ENCODE data around the gene PTPRF. TPM values are rescaled to one million over a fixed set of nuclear protein-coding genes. Genes with fewer than 3 reads are reported as not detected.

Gene PTPRF
- total RNA-seq, 3 donors from 2014 or later, result 0.86 to 0.95 (median 0.92) TPM

DNA sequence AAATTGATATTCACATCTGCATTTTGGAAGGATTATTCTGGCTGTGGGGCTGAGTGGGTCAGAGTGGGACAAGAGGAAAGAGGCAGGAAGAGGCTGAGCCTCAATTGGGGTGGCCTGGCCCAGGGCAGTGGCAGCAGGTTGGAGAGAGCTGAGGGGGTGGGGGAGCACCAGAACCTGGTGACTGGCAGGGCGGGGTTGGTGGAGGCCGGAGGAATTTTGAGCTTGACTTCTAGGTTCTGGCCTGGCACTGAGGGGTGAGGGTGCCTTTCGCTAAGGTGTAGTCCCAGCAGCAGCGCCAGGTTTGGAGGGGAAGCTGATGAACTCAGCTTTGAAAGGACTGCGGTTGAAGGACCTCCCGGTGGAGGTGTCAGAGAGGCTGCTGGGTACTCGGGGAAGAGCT, 85.7 kb downstream of the PTPRF start:
- no peak overlapping the region for H3K4me3 Mint-ChIP-seq
- ATAC-seq, result no peak
- no peaks in the 10 kb centered on the region for H3K4me1 Mint-ChIP-seq (ENCODE audit: low read depth)
- DNase-seq, result no peak
- H3K36me3 Mint-ChIP-seq (ENCODE audit: insufficient read depth), result no peaks in the 10 kb centered on the region
- no peaks in the 10 kb centered on the region for H3K9me3 Mint-ChIP-seq
- peaks cover 2% of the 10 kb centered on the region for H3K27me3 Mint-ChIP-seq (ENCODE audit: low read depth)

DNA sequence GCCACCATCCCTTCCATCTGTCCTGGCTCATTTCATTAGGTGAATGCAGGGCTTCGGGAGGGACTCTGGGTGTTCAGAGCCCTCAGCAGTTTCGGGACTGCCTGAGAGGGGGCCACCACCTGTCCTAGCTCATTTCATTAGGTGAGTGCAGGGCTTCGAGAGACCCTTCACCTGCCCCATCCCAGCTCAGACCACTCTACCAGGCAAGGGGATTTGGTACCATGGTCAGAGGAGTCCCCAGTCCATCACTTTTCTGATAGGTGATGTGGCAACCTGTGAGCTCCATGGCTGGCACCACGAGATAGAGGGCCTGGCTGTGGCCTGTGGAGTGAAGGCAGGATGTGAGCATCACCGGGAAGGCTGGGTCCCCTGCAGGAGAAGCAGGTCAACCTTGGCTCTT, 86.3 kb downstream of the PTPRF start:
- Mint-ChIP-seq H3K4me1 (ENCODE audit: low read depth) (no peaks in the 10 kb centered on the region), H3K36me3 (ENCODE audit: insufficient read depth) (no peaks in the 10 kb centered on the region), H3K4me3 (no peak overlapping the region), H3K9me3 (no peaks in the 10 kb centered on the region), H3K27me3 (ENCODE audit: low read depth) (peaks cover 2% of the 10 kb centered on the region)
- DNase-seq (no peak), ATAC-seq (no peak)

DNA sequence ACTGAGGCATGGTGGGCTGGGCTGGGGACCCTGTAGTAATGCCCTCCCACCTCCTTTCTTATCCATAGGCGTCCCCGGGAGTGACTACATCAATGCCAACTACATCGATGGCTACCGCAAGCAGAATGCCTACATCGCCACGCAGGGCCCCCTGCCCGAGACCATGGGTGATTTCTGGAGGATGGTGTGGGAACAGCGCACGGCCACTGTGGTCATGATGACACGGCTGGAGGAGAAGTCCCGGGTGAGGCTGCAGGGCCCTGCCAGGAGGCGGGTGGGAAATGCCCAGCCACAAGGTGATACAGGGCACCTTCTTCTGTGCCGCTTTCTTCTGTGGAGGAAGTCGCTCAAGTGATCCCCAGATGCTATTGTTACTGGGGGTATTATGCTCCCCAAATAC, 87.0 kb downstream of the PTPRF start:
- no peaks in the 10 kb centered on the region for H3K9me3 Mint-ChIP-seq
- peaks cover 2% of the 10 kb centered on the region for H3K27me3 Mint-ChIP-seq (ENCODE audit: low read depth)
- H3K4me1 Mint-ChIP-seq (ENCODE audit: low read depth), result no peaks in the 10 kb centered on the region
- no peaks in the 10 kb centered on the region for H3K36me3 Mint-ChIP-seq (ENCODE audit: insufficient read depth)
- no peak for ATAC-seq
- H3K4me3 Mint-ChIP-seq, result no peak overlapping the region
- no peak for DNase-seq

DNA sequence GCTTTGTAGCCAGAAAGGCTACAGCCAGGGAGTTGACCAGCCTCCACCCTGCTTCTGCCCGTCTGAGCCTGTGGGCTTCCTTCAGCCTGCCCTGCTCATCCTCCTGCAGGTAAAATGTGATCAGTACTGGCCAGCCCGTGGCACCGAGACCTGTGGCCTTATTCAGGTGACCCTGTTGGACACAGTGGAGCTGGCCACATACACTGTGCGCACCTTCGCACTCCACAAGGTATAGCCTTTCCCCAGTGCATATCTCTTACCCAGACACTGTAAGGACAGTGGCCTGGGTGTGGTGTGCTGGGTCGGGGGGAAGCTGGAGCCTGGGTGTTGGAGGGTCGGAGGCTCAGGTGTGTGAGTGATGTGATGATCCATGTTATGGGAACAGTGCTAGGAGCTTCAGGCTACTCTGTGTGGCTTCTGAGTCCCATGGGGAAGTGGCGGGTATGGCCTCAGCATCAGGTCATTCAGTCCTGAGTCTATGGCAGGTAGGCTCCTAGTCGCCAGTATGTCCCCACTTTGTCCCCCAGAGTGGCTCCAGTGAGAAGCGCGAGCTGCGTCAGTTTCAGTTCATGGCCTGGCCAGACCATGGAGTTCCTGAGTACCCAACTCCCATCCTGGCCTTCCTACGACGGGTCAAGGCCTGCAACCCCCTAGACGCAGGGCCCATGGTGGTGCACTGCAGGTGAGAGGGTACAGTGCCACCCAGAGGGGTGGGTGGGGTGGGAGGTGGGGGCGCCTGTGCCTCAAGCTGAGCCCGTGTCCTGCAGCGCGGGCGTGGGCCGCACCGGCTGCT, 88.0 kb downstream of the PTPRF start:
- Mint-ChIP-seq H3K36me3 (ENCODE audit: insufficient read depth) (no peaks in the 10 kb centered on the region), H3K4me1 (ENCODE audit: low read depth) (no peaks in the 10 kb centered on the region), H3K9me3 (no peaks in the 10 kb centered on the region), H3K27me3 (ENCODE audit: low read depth) (peaks cover 2% of the 10 kb centered on the region), H3K4me3 (no peak overlapping the region)
- ATAC-seq (no peak), DNase-seq (no peak)

DNA sequence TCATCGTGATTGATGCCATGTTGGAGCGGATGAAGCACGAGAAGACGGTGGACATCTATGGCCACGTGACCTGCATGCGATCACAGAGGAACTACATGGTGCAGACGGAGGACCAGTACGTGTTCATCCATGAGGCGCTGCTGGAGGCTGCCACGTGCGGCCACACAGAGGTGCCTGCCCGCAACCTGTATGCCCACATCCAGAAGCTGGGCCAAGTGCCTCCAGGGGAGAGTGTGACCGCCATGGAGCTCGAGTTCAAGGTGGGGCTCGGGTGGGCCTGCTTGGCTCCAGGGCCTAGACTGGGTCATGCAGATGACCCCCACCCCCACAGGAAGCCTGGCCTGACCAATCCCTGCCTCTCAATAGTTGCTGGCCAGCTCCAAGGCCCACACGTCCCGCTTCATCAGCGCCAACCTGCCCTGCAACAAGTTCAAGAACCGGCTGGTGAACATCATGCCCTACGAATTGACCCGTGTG, 88.7 kb downstream of the PTPRF start:
- peaks cover 2% of the 10 kb centered on the region for H3K27me3 Mint-ChIP-seq (ENCODE audit: low read depth)
- H3K4me1 Mint-ChIP-seq (ENCODE audit: low read depth), result no peaks in the 10 kb centered on the region
- H3K9me3 Mint-ChIP-seq, result no peaks in the 10 kb centered on the region
- ATAC-seq (no peak), DNase-seq (no peak)
- no peak overlapping the region for H3K4me3 Mint-ChIP-seq
- no peaks in the 10 kb centered on the region for H3K36me3 Mint-ChIP-seq (ENCODE audit: insufficient read depth)

DNA sequence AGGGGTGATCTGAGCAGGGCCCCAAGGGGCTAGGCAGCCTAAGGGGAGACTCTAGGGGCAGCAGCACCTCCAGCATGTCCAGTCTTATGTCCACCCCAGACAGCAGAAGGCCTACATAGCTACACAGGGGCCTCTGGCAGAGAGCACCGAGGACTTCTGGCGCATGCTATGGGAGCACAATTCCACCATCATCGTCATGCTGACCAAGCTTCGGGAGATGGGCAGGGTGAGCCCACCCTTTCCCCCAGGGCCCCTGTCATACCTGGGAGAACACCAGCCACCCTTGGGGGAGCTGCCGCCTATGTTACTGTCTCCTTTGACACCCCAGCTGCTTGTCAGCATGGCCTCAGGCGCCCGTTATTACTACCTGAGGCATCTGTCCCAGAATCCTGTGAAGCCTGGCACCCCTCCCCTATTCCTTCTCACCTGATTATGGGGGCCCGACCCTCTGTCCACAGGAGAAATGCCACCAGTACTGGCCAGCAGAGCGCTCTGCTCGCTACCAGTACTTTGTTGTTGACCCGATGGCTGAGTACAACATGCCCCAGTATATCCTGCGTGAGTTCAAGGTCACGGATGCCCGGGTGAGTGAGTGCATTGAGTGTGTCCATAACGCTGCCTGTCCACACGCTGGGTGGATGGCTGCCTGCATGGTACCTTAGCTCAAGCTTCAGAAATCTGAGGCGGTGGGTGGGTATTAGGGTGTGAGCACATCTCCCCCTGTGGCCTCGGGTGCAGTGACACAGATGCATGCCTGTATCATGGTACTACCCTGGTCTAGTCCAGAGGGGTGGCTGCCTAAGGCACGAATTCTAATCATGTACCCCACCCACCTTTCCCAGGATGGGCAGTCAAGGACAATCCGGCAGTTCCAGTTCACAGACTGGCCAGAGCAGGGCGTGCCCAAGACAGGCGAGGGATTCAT, 89.6 kb downstream of the PTPRF start:
- Mint-ChIP-seq H3K4me1 (ENCODE audit: low read depth) (no peaks in the 10 kb centered on the region), H3K27me3 (ENCODE audit: low read depth) (peaks cover 2% of the 10 kb centered on the region), H3K36me3 (ENCODE audit: insufficient read depth) (no peaks in the 10 kb centered on the region), H3K9me3 (no peaks in the 10 kb centered on the region), H3K4me3 (no peak overlapping the region)
- DNase-seq (no peak), ATAC-seq (no peak)

DNA sequence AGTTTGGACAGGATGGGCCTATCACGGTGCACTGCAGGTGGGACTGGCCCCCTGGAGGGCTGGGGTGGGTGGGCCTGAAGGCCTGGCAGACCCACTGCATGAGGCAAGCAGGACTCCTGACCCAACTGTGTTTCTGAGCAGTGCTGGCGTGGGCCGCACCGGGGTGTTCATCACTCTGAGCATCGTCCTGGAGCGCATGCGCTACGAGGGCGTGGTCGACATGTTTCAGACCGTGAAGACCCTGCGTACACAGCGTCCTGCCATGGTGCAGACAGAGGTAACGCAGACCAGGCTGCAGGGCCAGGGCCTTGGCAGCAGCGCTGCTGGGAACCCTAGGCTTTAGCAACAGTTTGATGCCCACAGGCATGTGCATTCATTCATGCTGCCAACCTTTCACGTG, 90.3 kb downstream of the PTPRF start:
- DNase-seq (no peak), ATAC-seq (no peak)
- Mint-ChIP-seq H3K4me1 (ENCODE audit: low read depth) (no peaks in the 10 kb centered on the region), H3K36me3 (ENCODE audit: insufficient read depth) (no peaks in the 10 kb centered on the region), H3K27me3 (ENCODE audit: low read depth) (peaks cover 2% of the 10 kb centered on the region), H3K4me3 (no peak overlapping the region), H3K9me3 (no peaks in the 10 kb centered on the region)

DNA sequence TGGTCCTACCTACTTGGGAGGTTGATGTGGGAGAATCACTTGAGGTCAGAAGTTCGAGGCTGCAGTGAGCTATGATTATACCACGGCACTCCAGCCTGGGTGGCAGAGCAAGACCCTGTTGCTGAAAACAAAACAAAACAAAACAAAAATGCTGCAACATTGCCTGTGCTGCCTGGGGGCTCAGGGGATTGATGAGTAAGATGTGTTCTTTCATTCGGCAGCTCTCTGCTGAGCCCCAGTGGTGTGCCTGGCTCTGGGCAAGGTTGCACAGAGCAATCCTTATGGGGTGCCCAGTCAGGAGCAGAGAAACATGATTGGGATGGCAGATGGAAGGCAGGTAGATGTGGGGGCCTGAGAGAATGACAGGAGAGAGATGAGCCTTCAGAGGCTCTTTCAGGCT, 90.7 kb downstream of the PTPRF start:
- ATAC-seq (no peak), DNase-seq (no peak)
- no peaks in the 10 kb centered on the region for H3K4me1 Mint-ChIP-seq (ENCODE audit: low read depth)

DNA sequence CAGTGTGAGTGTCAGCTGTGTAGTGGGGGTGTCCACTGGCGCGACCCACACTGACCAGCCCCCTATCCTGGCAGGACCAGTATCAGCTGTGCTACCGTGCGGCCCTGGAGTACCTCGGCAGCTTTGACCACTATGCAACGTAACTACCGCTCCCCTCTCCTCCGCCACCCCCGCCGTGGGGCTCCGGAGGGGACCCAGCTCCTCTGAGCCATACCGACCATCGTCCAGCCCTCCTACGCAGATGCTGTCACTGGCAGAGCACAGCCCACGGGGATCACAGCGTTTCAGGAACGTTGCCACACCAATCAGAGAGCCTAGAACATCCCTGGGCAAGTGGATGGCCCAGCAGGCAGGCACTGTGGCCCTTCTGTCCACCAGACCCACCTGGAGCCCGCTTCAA, 91.2 kb downstream of the PTPRF start:
- Mint-ChIP-seq H3K9me3 (no peaks in the 10 kb centered on the region), H3K4me1 (ENCODE audit: low read depth) (no peaks in the 10 kb centered on the region), H3K27me3 (ENCODE audit: low read depth) (no peaks in the 10 kb centered on the region), H3K4me3 (no peak overlapping the region), H3K36me3 (ENCODE audit: insufficient read depth) (no peaks in the 10 kb centered on the region)
- no peak for DNase-seq
- ATAC-seq, result no peak

More for the DNA sequence above, 90.7 kb downstream of the PTPRF start:
- no peaks in the 10 kb centered on the region for H3K27me3 Mint-ChIP-seq (ENCODE audit: low read depth)
- H3K9me3 Mint-ChIP-seq, result no peaks in the 10 kb centered on the region
- H3K36me3 Mint-ChIP-seq (ENCODE audit: insufficient read depth), result no peaks in the 10 kb centered on the region
- H3K4me3 Mint-ChIP-seq, result no peak overlapping the region

GRCh38 chr1:43622471-43622870, 91.8 kb downstream of the PTPRF start:
- Mint-ChIP-seq H3K36me3 (ENCODE audit: insufficient read depth) (no peaks in the 10 kb centered on the region), H3K4me1 (ENCODE audit: low read depth) (no peaks in the 10 kb centered on the region), H3K4me3 (no peak overlapping the region), H3K9me3 (no peaks in the 10 kb centered on the region), H3K27me3 (ENCODE audit: low read depth) (no peaks in the 10 kb centered on the region)
- DNase-seq, result no peak
- no peak for ATAC-seq

DNA sequence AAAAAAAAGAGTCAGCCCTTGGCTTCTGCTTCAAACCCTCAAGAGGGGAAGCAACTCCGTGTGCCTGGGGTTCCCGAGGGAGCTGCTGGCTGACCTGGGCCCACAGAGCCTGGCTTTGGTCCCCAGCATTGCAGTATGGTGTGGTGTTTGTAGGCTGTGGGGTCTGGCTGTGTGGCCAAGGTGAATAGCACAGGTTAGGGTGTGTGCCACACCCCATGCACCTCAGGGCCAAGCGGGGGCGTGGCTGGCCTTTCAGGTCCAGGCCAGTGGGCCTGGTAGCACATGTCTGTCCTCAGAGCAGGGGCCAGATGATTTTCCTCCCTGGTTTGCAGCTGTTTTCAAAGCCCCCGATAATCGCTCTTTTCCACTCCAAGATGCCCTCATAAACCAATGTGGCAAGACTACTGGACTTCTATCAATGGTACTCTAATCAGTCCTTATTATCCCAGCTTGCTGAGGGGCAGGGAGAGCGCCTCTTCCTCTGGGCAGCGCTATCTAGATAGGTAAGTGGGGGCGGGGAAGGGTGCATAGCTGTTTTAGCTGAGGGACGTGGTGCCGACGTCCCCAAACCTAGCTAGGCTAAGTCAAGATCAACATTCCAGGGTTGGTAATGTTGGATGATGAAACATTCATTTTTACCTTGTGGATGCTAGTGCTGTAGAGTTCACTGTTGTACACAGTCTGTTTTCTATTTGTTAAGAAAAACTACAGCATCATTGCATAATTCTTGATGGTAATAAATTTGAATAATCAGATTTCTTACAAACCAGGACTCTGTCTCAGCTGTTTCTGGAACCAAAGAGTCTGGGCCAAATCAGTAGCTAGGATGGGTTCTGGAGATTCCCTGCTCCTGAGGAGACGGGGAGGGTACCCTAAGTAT, 92.5 kb downstream of the PTPRF start:
- no peak for ATAC-seq
- no peaks in the 10 kb centered on the region for H3K36me3 Mint-ChIP-seq (ENCODE audit: insufficient read depth)

DNA sequence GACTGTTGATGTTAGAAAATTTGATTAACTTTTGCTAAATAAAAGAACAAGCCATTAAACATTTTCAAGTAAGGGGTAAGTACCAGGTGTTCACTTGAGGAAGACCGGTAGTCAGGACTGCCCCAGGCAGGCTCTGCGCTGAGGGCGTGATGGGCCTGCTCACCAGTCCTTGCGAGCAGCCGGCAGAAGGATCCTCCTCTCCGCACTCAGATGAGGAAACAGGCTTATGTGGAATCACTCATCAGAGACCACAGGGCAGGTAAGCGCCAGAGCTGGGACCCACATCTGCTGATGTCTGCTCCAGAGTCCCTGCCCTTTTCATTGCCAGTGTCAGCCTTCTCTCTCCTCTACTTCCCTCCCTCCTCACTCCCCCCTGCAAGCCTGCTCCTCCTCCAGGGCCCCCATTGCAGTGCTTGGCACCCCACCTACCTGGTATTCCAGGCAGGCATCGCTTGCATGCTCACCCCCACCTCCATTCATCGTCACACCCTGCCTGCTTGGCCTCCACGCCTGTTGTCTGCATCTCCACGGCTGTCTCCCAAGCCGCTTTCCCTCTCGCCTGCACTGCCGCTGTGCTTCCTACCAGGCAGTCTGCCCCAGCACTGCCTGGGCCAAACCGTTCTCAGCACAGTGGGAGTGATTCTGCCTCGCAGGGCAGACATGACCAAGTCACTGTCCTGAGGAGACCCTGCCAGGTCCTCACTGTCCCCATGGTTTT, 94.5 kb downstream of the PTPRF start:
- DNase-seq (no peak), ATAC-seq (no peak)
- Mint-ChIP-seq H3K4me1 (ENCODE audit: low read depth) (no peaks in the 10 kb centered on the region), H3K4me3 (no peak overlapping the region), H3K27me3 (ENCODE audit: low read depth) (no peaks in the 10 kb centered on the region), H3K36me3 (ENCODE audit: insufficient read depth) (no peaks in the 10 kb centered on the region), H3K9me3 (no peaks in the 10 kb centered on the region)

More for the DNA sequence above, 92.5 kb downstream of the PTPRF start:
- H3K4me3 Mint-ChIP-seq, result no peak overlapping the region
- DNase-seq, result no peak
- no peaks in the 10 kb centered on the region for H3K9me3 Mint-ChIP-seq
- no peaks in the 10 kb centered on the region for H3K27me3 Mint-ChIP-seq (ENCODE audit: low read depth)
- H3K4me1 Mint-ChIP-seq (ENCODE audit: low read depth), result no peaks in the 10 kb centered on the region

- Mint-ChIP-seq H3K9me3 (no peaks in the 10 kb centered on the region), H3K27me3 (ENCODE audit: low read depth) (peaks cover 6% of the 10 kb centered on the region), H3K4me1 (ENCODE audit: low read depth) (no peaks in the 10 kb centered on the region), H3K4me3 (no peak overlapping the region), H3K36me3 (ENCODE audit: insufficient read depth) (no peaks in the 10 kb centered on the region)
- DNase-seq (no peak), ATAC-seq (no peak)
Observed at GRCh38 chr1:43632135-43632670, 101.5 kb downstream of the PTPRF start.
